ENCODE results near the gene NOX5.

DNA sequence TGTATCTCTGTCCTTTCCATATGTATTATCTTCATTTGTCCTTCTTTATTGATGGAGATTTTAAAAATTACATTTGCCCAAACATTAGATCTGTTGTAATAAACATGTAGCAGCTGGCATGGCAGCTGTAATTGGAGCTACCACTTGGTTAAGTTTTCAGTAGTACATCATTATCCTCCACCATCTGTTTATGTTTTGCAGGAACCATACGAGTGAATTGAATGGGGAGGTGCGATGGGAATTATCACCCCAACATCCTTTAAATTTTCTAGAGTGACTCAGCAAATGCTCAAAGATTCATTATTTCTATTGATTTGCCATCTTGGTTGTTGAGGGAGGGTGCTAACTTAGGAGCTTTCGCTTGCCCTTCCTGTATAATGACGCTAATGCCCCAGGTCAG is 32.6 kb upstream of the NOX5 start:
- TF ChIP-seq, protein P1, sequence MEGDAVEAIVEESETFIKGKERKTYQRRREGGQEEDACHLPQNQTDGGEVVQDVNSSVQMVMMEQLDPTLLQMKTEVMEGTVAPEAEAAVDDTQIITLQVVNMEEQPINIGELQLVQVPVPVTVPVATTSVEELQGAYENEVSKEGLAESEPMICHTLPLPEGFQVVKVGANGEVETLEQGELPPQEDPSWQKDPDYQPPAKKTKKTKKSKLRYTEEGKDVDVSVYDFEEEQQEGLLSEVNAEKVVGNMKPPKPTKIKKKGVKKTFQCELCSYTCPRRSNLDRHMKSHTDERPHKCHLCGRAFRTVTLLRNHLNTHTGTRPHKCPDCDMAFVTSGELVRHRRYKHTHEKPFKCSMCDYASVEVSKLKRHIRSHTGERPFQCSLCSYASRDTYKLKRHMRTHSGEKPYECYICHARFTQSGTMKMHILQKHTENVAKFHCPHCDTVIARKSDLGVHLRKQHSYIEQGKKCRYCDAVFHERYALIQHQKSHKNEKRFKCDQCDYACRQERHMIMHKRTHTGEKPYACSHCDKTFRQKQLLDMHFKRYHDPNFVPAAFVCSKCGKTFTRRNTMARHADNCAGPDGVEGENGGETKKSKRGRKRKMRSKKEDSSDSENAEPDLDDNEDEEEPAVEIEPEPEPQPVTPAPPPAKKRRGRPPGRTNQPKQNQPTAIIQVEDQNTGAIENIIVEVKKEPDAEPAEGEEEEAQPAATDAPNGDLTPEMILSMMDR (IDR thresholded peaks at IDR 0.05; ENCODE audit: low read depth, low read length) = no peak
- no peak for TF ChIP-seq EZH2phosphoT487 (IDR thresholded peaks at IDR 0.05; ENCODE audit: low read depth)
